NCI-H510A (cell line): ENCODE measurements around the gene STX8.

Experiments used
- DNase-seq: peaks from one replicate; lab custom pipeline; 2025; lab: John Stamatoyannopoulos, UW

Gene STX8

GRCh38 chr17:9239793-9240658 lies 335.6 kb downstream of the STX8 start:
- no peak for DNase-seq

GRCh38 chr17:9239246-9239792 lies 336.3 kb downstream of the STX8 start:
- DNase-seq = no peak

DNA sequence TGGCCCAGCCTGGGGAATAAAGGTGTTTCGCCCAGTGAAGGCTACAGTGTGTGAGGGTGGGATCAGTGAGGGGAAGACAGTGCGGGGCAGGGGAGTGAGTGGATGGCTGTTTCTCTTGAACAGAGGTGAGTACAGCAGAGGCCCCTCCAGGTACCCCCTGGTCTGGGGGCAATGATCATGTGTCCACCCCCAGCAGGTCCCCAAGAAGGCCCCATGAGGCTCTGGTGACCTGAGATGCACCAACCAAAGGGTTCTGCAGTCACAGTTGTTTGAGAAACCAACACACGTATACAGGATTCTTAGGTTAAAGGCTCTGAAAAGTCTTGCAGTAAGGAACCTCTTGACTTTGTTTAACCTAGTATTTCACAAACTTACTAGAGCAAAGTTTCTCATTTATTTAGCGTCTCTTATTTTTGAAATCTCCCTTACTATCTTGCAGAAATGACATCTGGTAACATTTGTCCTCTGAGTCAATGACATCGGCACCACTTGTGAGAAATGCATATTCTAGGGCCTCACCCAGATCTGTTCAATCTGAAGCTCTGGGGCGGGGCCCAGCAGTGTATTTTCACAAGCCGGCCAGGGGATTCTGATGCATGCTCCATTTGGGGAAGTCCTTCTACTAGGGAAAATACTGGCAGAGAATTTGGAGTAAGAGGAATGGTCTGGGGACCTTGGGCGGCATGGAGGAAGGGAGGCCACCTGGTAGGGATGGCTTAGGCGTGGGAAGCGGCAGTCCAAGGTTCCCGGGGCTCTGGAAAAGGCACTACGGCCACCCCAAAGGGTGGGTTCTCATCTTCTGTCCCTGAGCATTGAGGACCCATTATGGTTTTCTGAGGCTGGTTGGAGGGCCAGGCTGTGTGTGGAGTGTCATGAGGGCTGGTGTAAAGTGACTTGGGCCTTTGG lies 337.0 kb downstream of the STX8 start:
- no peak for DNase-seq

DNA sequence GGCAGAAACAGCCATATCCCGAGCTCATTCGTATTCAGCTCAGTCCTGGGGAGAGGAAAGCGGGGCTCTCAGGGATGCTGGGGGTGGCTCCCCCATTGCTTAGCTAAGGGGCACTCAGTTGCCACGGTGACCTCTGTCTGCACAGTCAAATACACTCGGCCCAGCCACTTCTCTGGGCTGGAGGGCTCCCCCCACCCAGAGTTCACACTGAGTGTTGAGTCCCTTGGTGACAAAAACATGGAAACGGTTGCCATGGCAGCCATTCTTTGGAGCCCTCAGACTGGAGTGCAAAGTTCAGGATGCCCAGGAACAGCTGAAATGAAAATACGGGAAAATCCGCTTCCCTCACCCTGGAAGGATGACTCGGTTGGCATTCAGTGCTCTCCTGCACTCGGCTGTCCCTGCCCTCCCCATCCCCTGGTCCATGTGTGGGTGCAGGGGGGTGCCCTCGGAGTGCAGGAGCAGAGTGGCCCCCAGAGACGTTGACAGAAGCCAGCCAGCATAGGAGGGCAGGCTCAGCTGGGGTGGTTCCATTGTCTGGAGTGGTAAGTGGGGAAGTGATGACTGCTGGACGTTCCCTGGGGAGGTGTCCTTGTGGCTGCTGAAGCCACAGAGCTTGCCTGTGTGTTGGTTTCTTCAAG lies 337.8 kb downstream of the STX8 start:
- DNase-seq = no peak

DNA sequence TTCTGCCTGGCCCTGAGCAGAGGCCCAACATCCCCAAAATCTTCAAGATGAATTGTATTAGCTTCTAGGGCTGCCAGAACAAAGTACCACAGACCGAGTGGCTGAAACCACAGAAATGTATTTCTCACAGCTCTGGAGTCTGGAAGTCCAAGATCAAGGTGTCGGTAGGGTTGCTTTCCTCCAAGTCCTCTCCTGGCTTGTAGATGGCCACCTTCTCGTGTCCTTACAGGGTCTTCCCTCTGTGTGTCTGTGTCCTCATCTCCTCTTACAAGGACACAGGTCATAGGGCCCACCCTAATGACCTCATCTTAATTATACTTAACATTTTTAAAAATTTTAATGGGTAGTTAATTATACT lies 338.6 kb downstream of the STX8 start:
- DNase-seq = no peak

- DNase-seq = no peak
Measured at GRCh38 chr17:9236286-9237052, 339.2 kb downstream of the STX8 start.

GRCh38 chr17:9235346-9235745 lies 340.3 kb downstream of the STX8 start:
- no peak for DNase-seq

- DNase-seq = no peak
Measured at GRCh38 chr17:9234389-9234945, 341.2 kb downstream of the STX8 start.

GRCh38 chr17:9233761-9234160 lies 341.9 kb downstream of the STX8 start:
- no peak for DNase-seq

DNA sequence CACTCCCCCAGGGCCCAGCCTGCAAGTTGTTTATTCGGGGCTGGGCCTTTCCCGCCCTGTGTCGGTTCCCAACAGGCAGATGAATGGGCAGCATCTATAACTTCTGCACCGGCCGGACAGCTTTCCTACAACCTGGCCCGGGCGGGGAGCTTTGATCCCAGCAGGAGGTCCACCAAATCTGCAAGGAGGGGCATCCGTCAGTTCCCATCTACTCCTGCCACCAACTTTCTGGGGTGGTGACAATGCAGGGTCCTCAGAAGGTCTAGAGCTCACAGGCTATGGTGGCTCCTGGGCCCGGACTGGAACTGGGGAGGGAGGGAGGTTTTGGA lies 342.4 kb downstream of the STX8 start:
- DNase-seq = no peak

GRCh38 chr17:9232591-9233270 lies 342.9 kb downstream of the STX8 start:
- DNase-seq = no peak

DNA sequence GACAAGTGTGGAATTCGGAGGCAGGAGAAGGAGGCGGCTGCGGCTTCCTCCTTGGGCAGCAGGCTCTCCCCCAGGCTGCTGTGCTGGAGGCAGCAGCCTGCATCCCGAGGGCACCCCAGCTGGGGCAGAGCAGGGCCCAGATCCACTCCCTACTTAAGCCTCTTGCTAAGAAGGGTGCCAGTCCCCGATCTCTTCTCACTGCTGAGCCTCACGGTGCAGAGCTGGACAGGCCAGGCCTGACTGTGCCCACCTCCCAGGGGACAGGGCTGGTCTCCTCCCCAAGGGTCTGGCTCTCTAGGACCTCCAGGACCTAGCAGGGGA lies 343.5 kb downstream of the STX8 start:
- DNase-seq = no peak

DNA sequence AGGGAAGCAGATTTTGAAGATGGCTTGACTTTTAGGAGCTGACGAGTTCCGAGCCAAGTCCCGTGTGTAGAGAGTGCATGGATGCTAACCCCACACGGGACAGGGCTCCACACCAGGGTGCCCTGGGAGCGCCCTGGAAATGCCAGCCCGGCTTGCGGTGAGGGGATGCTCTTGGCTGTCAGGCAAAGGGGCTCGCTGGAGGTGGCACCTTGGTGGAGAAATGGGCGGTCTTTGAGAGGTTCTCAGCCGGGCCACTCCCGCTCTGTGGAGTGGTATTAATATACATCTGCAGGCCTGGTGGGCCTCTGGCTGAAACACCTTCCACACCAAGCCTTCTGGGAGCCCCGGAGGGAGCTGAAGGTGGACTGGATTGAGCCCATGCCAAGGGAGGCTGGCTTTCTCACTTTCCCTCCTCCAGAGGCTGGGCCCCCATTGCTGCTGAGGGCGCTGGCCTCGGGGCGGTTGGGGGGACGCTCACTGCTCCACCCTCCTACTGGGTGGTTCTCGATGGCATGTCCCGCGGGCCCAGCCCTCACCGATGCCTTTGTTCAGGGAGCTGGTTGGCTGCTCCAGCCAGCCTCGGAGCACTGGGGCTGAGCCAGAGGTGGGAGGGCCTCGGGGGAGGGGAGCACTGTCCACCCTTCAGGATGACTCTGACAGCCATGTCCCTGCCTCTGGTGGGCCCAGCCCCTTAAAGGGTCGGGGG lies 344.0 kb downstream of the STX8 start:
- DNase-seq = no peak

DNA sequence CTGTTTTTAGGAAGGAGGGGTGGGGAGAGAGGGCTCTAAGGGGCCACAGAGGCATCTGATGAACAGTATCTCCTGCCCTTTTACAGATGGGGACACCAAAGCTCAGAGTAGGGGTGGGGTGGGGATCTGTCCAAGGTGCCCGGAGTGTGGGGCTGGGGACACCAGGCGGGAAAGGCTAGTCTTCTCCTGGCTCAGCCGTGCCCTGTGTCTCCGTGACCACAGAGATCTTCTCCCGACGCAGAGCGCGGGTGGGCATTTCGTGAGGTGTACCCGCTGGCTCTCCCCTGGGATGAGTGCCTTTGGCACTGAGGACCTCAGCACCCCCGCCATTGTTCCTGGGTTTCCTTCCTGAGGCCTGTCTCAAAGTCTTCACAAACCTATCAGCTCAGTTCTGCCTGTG lies 344.8 kb downstream of the STX8 start:
- no peak for DNase-seq

DNA sequence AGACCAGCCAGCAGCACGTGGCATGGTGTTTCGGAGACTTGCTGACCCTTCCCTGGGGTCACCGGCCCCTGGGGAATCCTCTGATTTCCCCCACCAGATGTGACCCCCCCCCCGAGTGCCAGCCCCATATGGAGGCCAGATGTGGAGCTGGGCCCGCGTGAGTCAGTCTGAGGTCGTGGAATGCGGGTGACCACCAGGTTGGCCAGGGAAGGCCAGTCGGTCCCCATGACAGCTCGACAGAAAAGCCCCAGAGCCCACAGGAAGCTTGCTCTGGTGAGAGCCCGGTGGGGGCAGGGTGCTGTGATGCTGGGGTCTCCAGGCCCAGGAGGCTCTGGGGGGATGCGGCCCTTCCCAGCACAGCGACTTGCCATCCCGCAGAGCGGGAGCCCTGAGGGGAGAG lies 345.3 kb downstream of the STX8 start:
- no peak for DNase-seq

- no peak for DNase-seq
Measured at GRCh38 chr17:9229826-9230201, 345.8 kb downstream of the STX8 start.

GRCh38 chr17:9229160-9229825 lies 346.3 kb downstream of the STX8 start:
- DNase-seq = no peak

GRCh38 chr17:9228408-9229159 lies 347.0 kb downstream of the STX8 start:
- DNase-seq = no peak

- DNase-seq = no peak
Measured at GRCh38 chr17:9227819-9228407, 347.7 kb downstream of the STX8 start.
